GM12878 (cell line): ENCODE results near the gene UGGT2. TPM values are rescaled to one million over a fixed set of nuclear protein-coding genes. Genes with fewer than 3 reads are reported as not detected.

ENCODE experiments used
- ATAC-seq: fragments of 200-7000 bp; cut with Tn5 transposase; 3 replicates; pipeline ENCODE4 v1.9.1; 2020; ENCODE audit warnings: mild to moderate bottlenecking, moderate library complexity
- BruUV-seq: library from RNA; stranded (reverse); fragments of 400-500 nt; replicated peaks from 2 replicates; lab custom pipeline; 2021; lab: Mats Ljungman, UMichigan
- CTCF ChIA-PET: fragments of 300-600 bp; sonication (Branson Sonifier 250); formaldehyde crosslinking; extraction: SDS; loops from one replicate; lab custom pipeline; 2021; ENCODE audit warnings: inconsistent platforms; lab: Yijun Ruan, JAX
- POLR2A ChIA-PET: fragments of 350-600 bp; formaldehyde crosslinking; extraction: SDS; loops from one replicate; lab custom pipeline; 2021; ENCODE audit warnings: inconsistent platforms; lab: Charles Lee
- RAD21 ChIA-PET: fragments of 300-600 bp; sonication (Branson Sonifier 250); formaldehyde crosslinking; loops from one replicate; lab custom pipeline; 2023; ENCODE audit warnings: antibody characterized with exemption; ENCODE audit not compliant: unreplicated experiment; lab: Charles Lee
- SMC1A ChIA-PET: fragments of 300-600 bp; sonication (Branson Sonifier 250); formaldehyde crosslinking; loops from one replicate; lab custom pipeline; 2023; ENCODE audit not compliant: unreplicated experiment, uncharacterized antibody; lab: Charles Lee
- DNase-seq: peaks from one replicate; pipeline ENCODE4 v3.0.0-alpha.2; 2011; ENCODE audit warnings: low read depth, low spot score
- FAIRE-seq: peaks from 3 replicates; lab custom pipeline; 2011; peaks lifted over from hg19 to GRCh38; lab: Jason Lieb, UNC
- H2AFZ ChIP-seq: 2 replicates; pipeline ENCODE4 v1.6.0; 2011; ENCODE audit warnings: low read depth, low read length, control low read depth; ENCODE audit not compliant: control insufficient read depth
- H3K27ac ChIP-seq: 2 replicates; pipeline ENCODE4 v1.5.1; 2011; ENCODE audit warnings: control low read depth; ENCODE audit not compliant: control insufficient read depth, insufficient read depth
- H3K27me3 ChIP-seq, 2 experiments: replicated peaks in 1 of 2; 2 replicates each; pipeline versions ENCODE4 v1.6.0 to v1.6.1; 2011; ENCODE audit warnings: low read length in 1 of 2; ENCODE audit not compliant: control insufficient read depth in 2 of 2, insufficient read depth in 2 of 2
- H3K36me3 ChIP-seq, 2 experiments: 2 replicates each; pipeline ENCODE4 v1.5.1; 2011; ENCODE audit warnings: low read length in 1 of 2; ENCODE audit not compliant: control insufficient read depth in 2 of 2, insufficient read depth in 2 of 2
- H3K4me1 ChIP-seq: 2 replicates; pipeline ENCODE4 v1.6.1; 2011; ENCODE audit warnings: mild to moderate bottlenecking, low read length, moderate library complexity, mixed read lengths; ENCODE audit not compliant: control insufficient read depth, insufficient read depth
- H3K4me2 ChIP-seq: 2 replicates; pipeline ENCODE4 v1.6.0; 2011; ENCODE audit warnings: control low read depth; ENCODE audit not compliant: control insufficient read depth, insufficient read depth
- H3K4me3 ChIP-seq: fragments of 200-600 bp; sonication (generic); 2 replicates; pipeline ENCODE4 v1.5.1; 2016
- H3K79me2 ChIP-seq: 2 replicates; pipeline ENCODE4 v1.6.0; 2011; ENCODE audit warnings: low read length; ENCODE audit not compliant: control insufficient read depth, insufficient read depth
- H3K9ac ChIP-seq: 2 replicates; pipeline ENCODE4 v1.8.0; 2011; ENCODE audit warnings: low read length, control low read depth, mixed read lengths; ENCODE audit not compliant: control insufficient read depth, insufficient read depth
- H3K9me3 ChIP-seq: replicated peaks from 3 replicates; pipeline ENCODE4 v1.5.1; 2011; ENCODE audit warnings: mild to moderate bottlenecking, low read length; ENCODE audit not compliant: control insufficient read depth, insufficient read depth
- H4K20me1 ChIP-seq: 2 replicates; pipeline ENCODE4 v1.6.0; 2011; ENCODE audit not compliant: control insufficient read depth, insufficient read depth
- BCL3 ChIP-seq: IDR thresholded peaks from 2 replicates; pipeline ENCODE4 v1.6.1; 2011; ENCODE audit warnings: borderline replicate concordance, low read depth, mild to moderate bottlenecking, moderate library complexity, low read length; ENCODE audit not compliant: insufficient read depth, poor library complexity, severe bottlenecking
- BRCA1 ChIP-seq: IDR thresholded peaks from 2 replicates; pipeline ENCODE4 v1.6.1; 2011; ENCODE audit warnings: low read depth, low read length, improper control_type of control experiment
- CHD1 ChIP-seq: IDR thresholded peaks from 2 replicates; pipeline ENCODE4 v1.6.1; 2012; ENCODE audit warnings: low read depth, low read length, improper control_type of control experiment
- CHD4 ChIP-seq: fragments of 200-600 bp; sonication (generic); IDR thresholded peaks from 2 replicates; pipeline ENCODE4 v1.6.1; 2016; ENCODE audit warnings: mild to moderate bottlenecking
- E4F1 ChIP-seq: fragments of 450-650 bp; IDR thresholded peaks from 2 replicates; pipeline ENCODE4 v1.6.1; 2018; ENCODE audit warnings: borderline replicate concordance, mild to moderate bottlenecking; ENCODE audit not compliant: partially characterized antibody
- HDAC6 ChIP-seq: fragments of 200-600 bp; sonication (generic); IDR thresholded peaks from one replicate; pipeline ENCODE4 v1.8.0; 2017; ENCODE audit warnings: antibody characterized with exemption; ENCODE audit not compliant: unreplicated experiment
- IKZF1 ChIP-seq: fragments of 450-650 bp; conservative IDR thresholded peaks from 2 replicates; pipeline ENCODE4 v1.6.1; 2017; ENCODE audit warnings: antibody characterized with exemption, mild to moderate bottlenecking
- IKZF2 ChIP-seq, 2 experiments: fragments of 450-650 bp; IDR thresholded peaks; 2 replicates each; pipeline ENCODE4 v1.6.1; 2017; ENCODE audit warnings: mild to moderate bottlenecking in 2 of 2, moderate library complexity in 2 of 2
- MYB ChIP-seq: fragments of 150-350 bp; IDR thresholded peaks from 2 replicates; pipeline ENCODE4 v1.6.1; 2014; ENCODE audit warnings: mild to moderate bottlenecking, low read depth, low read length, borderline replicate concordance
- NKRF ChIP-seq: fragments of 450-650 bp; conservative IDR thresholded peaks from 2 replicates; pipeline ENCODE4 v1.6.1; 2017; ENCODE audit warnings: mild to moderate bottlenecking, moderate library complexity
- PBX3 ChIP-seq: IDR thresholded peaks from 2 replicates; pipeline ENCODE4 v1.6.1; 2011; ENCODE audit warnings: mild to moderate bottlenecking, low read depth, low read length, moderate library complexity; ENCODE audit not compliant: insufficient replicate concordance
- PML ChIP-seq: IDR thresholded peaks from 2 replicates; pipeline ENCODE4 v1.6.1; 2012; ENCODE audit warnings: low read length, inconsistent platforms
- SIX5 ChIP-seq: IDR thresholded peaks from 2 replicates; pipeline ENCODE4 v1.6.1; 2011; ENCODE audit warnings: mild to moderate bottlenecking, low read depth, low read length, moderate library complexity; ENCODE audit not compliant: severe bottlenecking
- SREBF2 ChIP-seq: IDR thresholded peaks from 2 replicates; pipeline ENCODE4 v1.6.1; 2012; ENCODE audit warnings: mild to moderate bottlenecking, low read length
- STAT1 ChIP-seq: fragments of 450-650 bp; conservative IDR thresholded peaks from 2 replicates; pipeline ENCODE4 v1.6.1; 2014; ENCODE audit warnings: antibody characterized with exemption, mild to moderate bottlenecking
- TARDBP ChIP-seq: IDR thresholded peaks from 2 replicates; pipeline ENCODE4 v1.6.1; 2016; ENCODE audit warnings: borderline replicate concordance
- TCF7 ChIP-seq: IDR thresholded peaks from 2 replicates; pipeline ENCODE4 v1.6.1; 2014; ENCODE audit warnings: antibody characterized with exemption, borderline replicate concordance
- YY1 ChIP-seq: IDR thresholded peaks from 2 replicates; pipeline ENCODE4 v1.6.1; 2011; ENCODE audit warnings: low read depth, mild to moderate bottlenecking, low read length
- ZSCAN29 ChIP-seq: fragments of 450-650 bp; IDR thresholded peaks from 2 replicates; pipeline ENCODE4 v1.6.1; 2017; ENCODE audit warnings: mild to moderate bottlenecking, moderate library complexity
- WGBS: methylation state at CpG from one replicate; pipeline ENCODE4 v1.1.6; 2016; ENCODE audit warnings: low lambda C conversion rate; ENCODE audit not compliant: insufficient replicate concordance, insufficient coverage; ENCODE audit errors: missing lambda C conversion rate; 5-methylcytosine and 5-hydroxymethylcytosine counted together
- in situ Hi-C: fragments of 300-500 bp; cut with MboI; formaldehyde crosslinking; loops from 9 replicates; pipeline ENCODE4 v1.14.3; 2018; ENCODE audit warnings: mixed read lengths
- intact Hi-C: fragments of 100-400 bp; cut with micrococcal nuclease; formaldehyde crosslinking; loops from one replicate; pipeline ENCODE4 v1.14.2; 2022; ENCODE audit not compliant: unreplicated experiment
- polyA plus RNA-seq, 11 experiments: library from polyadenylated mRNA; depleted of rRNA in 4 of 11; unstranded in 6 of 11; stranded (reverse) in 5 of 11; fragments of >200 nt; fragmentation: Nextera tagmentation in 4 of 11; fragmentation: Illumina TruSeq in 1 of 11; extraction: Ambion mirVana in 4 of 11; extraction: Trizol in 1 of 11; gene quantifications; 1 replicate in 1 of 11; 2 replicates in 10 of 11; pipeline versions ENCODE4 v1.2.1 to v1.2.3, GENCODE V29; 2011 to 2016; ENCODE audit warnings: inconsistent platforms in 2 of 11, missing spikeins in 2 of 11, low read depth in 1 of 11
- total RNA-seq, 4 experiments: library from RNA; depleted of rRNA in 3 of 4; stranded (reverse); fragments of >200 nt in 3 of 4; fragmentation: Illumina TruSeq in 1 of 4; extraction: Trizol in 1 of 4; gene quantifications; 2 replicates each; pipeline versions ENCODE4 v1.2.1 to v1.2.3, GENCODE V29; 2013 to 2021

The UGGT2 gene
- total and polyA plus RNA-seq, 10 of the 15 experiments (the other 5 are each of a cell fraction or from before 2014, with no cell fraction given), result 4.9 to 29.0 (median 17.3) TPM

DNA sequence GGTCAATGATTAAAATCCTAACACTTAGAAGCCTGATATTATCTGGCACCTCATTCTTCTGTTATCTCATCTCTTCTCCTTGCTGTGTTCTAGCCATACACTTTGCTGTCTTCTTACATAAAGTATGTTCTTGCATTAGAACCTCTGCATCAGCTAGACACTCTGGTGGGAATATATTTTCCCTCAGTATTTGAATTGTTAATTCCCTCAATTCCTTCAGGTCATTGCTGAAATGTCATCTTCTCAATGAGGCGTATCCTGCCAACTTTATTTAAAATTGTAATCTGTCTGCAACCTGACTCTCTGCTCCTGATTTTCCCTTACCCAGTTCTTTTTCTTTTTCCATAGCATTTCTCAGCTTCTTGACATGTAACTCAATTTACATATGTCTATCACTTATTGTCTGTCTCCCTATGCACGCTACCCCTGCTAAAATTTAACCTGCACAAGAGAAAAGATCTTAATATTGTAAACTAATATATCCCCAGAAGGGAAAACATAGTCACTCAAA lies 138.2 kb downstream of the UGGT2 start:
- no TSS peak for BruUV-seq
- SMC1A ChIA-PET, result no interaction called here
- ATAC-seq, result no peak

More for the DNA sequence above, 138.2 kb downstream of the UGGT2 start:
- Histone ChIP-seq H3K79me2 (no peaks in the 10 kb centered on the region), H3K9me3 (no peaks in the 10 kb centered on the region; the same call in 2 of the 3 replicates), H3K27me3 (no peaks in the 10 kb centered on the region), H4K20me1 (no peaks in the 10 kb centered on the region), H3K27ac (no peak overlapping the region), H3K36me3 (no peaks in the 10 kb centered on the region), H3K4me3 (no peak overlapping the region), H3K4me1 (no peaks in the 10 kb centered on the region), H2AFZ (no peak overlapping the region), H3K9ac (no peak overlapping the region), H3K4me2 (no peak overlapping the region)
- ChIA-PET RAD21 (no interaction called here), CTCF (no interaction called here), POLR2A (interaction anchor here (0.6 kb wide), 1 partner anchor 45 kb away, joined by 5 read pairs; no protein-coding TSS in a partner anchor)
- no peak for FAIRE-seq
- WGBS, result 100% methylated on average over 2 of the region's 2 CpGs
- in situ Hi-C loops (no loop called here), intact Hi-C loops (no loop called here)
- no peak for DNase-seq
- no peak for TF ChIP-seq PML
- no peak for TF ChIP-seq CHD4
- no peak for TF ChIP-seq NKRF
- no peak for TF ChIP-seq BRCA1
- no peak for TF ChIP-seq HDAC6
- TF ChIP-seq MYB, result no peak
- no peak for TF ChIP-seq SIX5
- no peak for TF ChIP-seq TARDBP
- no peak for TF ChIP-seq CHD1
- TF ChIP-seq IKZF1, result no peak
- TF ChIP-seq TCF7, result no peak
- no peak for TF ChIP-seq STAT1
- TF ChIP-seq PBX3, result no peak
- TF ChIP-seq YY1, result no peak
- no peak for TF ChIP-seq E4F1
- no peak for TF ChIP-seq BCL3
- TF ChIP-seq IKZF2 (IDR thresholded peaks at IDR 0.05), result no peak
- TF ChIP-seq ZSCAN29, result no peak
- no peak for TF ChIP-seq SREBF2
